GM23248 (cell line): ENCODE results near the gene TRAF4. TPM values are rescaled to one million over a fixed set of nuclear protein-coding genes. Genes with fewer than 3 reads are reported as not detected.
A peak's percentile ranks its signal among the peaks of the same experiment; 100 is the strongest.
"Not testable (repeated sequence)": the region's sequence is repeated elsewhere in the genome, so short reads cannot be mapped to it uniquely, and the experiment has no call there.

Experiments used
- DNase-seq: peaks from one replicate; pipeline ENCODE4 v3.0.0-alpha.2; 2015
- H2AFZ ChIP-seq: fragments of 200-600 bp; sonication (generic); 2 replicates; pipeline ENCODE4 v1.6.1; 2016; ENCODE audit warnings: antibody characterized with exemption
- H3F3A ChIP-seq: fragments of 200-600 bp; sonication (generic); 2 replicates; pipeline ENCODE4 v1.6.1; 2016; ENCODE audit warnings: mild to moderate bottlenecking, antibody characterized with exemption, mixed run types; ENCODE audit not compliant: insufficient read depth
- H3K27ac ChIP-seq: fragments of 200-600 bp; sonication (generic); 2 replicates; pipeline ENCODE4 v1.5.1; 2016; ENCODE audit warnings: mild to moderate bottlenecking
- H3K27me3 ChIP-seq: fragments of 200-600 bp; sonication (generic); replicated peaks from 2 replicates; pipeline ENCODE4 v1.6.1; 2016; ENCODE audit warnings: mild to moderate bottlenecking; ENCODE audit not compliant: insufficient read depth
- H3K36me3 ChIP-seq: fragments of 200-600 bp; sonication (generic); 2 replicates; pipeline ENCODE4 v1.6.1; 2016; ENCODE audit warnings: low read depth, mild to moderate bottlenecking
- H3K4me1 ChIP-seq: fragments of 200-600 bp; sonication (generic); 2 replicates; pipeline ENCODE4 v1.6.1; 2016; ENCODE audit warnings: mild to moderate bottlenecking; ENCODE audit not compliant: insufficient read depth
- H3K4me2 ChIP-seq: fragments of 200-600 bp; sonication (generic); one replicate; pipeline ENCODE4 v1.6.1; 2016; ENCODE audit warnings: mild to moderate bottlenecking; ENCODE audit not compliant: unreplicated experiment
- H3K4me3 ChIP-seq: fragments of 200-600 bp; sonication (generic); 2 replicates; pipeline ENCODE4 v1.5.1; 2016; ENCODE audit warnings: mild to moderate bottlenecking
- H3K79me2 ChIP-seq: fragments of 200-600 bp; sonication (generic); 2 replicates; pipeline ENCODE4 v1.6.1; 2016; ENCODE audit warnings: mild to moderate bottlenecking; ENCODE audit not compliant: insufficient read depth
- H3K9ac ChIP-seq: fragments of 200-600 bp; sonication (generic); 2 replicates; pipeline ENCODE4 v1.6.1; 2016; ENCODE audit warnings: mild to moderate bottlenecking
- H3K9me2 ChIP-seq: fragments of 200-600 bp; sonication (generic); 2 replicates; pipeline ENCODE4 v1.6.1; 2016; ENCODE audit warnings: mixed run types, mild to moderate bottlenecking, moderate library complexity; ENCODE audit not compliant: insufficient read depth
- H3K9me3 ChIP-seq: fragments of 200-600 bp; sonication (generic); one replicate; pipeline ENCODE4 v1.6.1; 2017; ENCODE audit warnings: low read depth
- H4K20me1 ChIP-seq: fragments of 200-600 bp; sonication (generic); 2 replicates; pipeline ENCODE4 v1.6.0; 2016; ENCODE audit not compliant: insufficient read depth
- EZH2 ChIP-seq: fragments of 200-600 bp; sonication (generic); IDR thresholded peaks from 2 replicates; pipeline ENCODE4 v1.6.1; 2018; ENCODE audit warnings: antibody characterized with exemption, mild to moderate bottlenecking; ENCODE audit not compliant: insufficient read depth, poor library complexity, severe bottlenecking
- EZH2phosphoT487 ChIP-seq: fragments of 200-600 bp; sonication (generic); IDR thresholded peaks from 2 replicates; pipeline ENCODE4 v1.6.1; 2018; ENCODE audit warnings: antibody characterized with exemption, moderate library complexity, mild to moderate bottlenecking, low read depth; ENCODE audit not compliant: insufficient read depth
- WGBS, 2 experiments: methylation state at CpG; one replicate each; pipeline ENCODE4 v1.1.6; 2015 to 2017; ENCODE audit warnings: low lambda C conversion rate in 2 of 2, low coverage in 1 of 2; ENCODE audit errors: missing lambda C conversion rate in 2 of 2; 5-methylcytosine and 5-hydroxymethylcytosine counted together
- in situ Hi-C: fragments of 300-500 bp; cut with MboI; formaldehyde crosslinking; loops from 2 replicates; pipeline ENCODE4 v1.15.0; 2020
- polyA plus RNA-seq: library from polyadenylated mRNA; unstranded; fragments of >200 nt; fragmentation: Nextera tagmentation; extraction: Ambion mirVana; gene quantifications from 2 replicates; pipeline ENCODE4 v1.2.1, GENCODE V29; 2016
- total RNA-seq: library from RNA; depleted of rRNA; stranded (reverse); fragments of >200 nt; shearing (Covaris generic); gene quantifications from 2 replicates; pipeline ENCODE4 v1.2.3, GENCODE V29; 2014

Gene TRAF4
- total and polyA plus RNA-seq, 2 experiments from 2014 or later, result 23.5 to 30.3 TPM

DNA sequence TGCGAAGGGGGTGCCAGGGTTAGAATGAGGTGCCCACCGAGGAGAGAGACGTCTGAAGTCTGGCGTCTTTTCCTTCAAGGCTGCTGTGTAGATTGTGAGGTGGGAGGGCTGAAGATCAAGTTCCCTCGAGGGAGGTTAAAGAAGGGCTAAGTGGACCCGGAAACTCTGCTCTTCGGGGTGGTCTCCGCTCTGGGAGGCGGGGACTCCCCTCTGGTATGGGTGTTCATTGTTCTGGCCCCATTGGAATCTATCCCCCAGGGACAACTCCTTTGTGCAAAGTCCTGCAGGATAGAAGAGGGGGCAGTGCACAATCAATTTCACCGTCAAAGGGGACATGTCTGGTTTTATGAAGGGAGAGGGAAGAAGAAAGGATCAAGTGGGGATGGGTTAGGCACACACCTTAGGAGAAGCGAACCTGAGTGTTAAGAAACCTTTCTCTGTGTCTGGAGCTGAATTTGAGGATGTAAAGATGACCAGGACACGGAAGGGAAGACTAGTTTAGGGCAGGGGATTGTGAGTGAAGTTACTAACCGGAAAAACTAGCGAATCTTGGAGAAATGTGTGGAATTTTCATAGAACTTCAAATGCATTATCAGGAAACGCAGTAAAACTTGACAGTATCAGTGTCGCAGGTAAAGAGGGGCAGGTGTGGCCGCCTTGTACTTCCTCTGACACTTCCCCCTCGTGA is 25.3 kb upstream of the TRAF4 start:
- no peaks in the 10 kb centered on the region for H3K9me3 ChIP-seq
- H3K4me2 ChIP-seq, result peak overlapping the region; percentile 93
- H2AFZ ChIP-seq, result peak overlapping the region; percentile 75
- H3K9ac ChIP-seq, result peak overlapping the region; percentile 93
- peaks cover 35% of the 10 kb centered on the region; the same call in 1 of the 2 replicates for H3K36me3 ChIP-seq
- H3F3A ChIP-seq, result peaks cover 34% of the 10 kb centered on the region
- WGBS, 2 experiments, result 10 to 12% methylated on average over 18 of the region's 18 CpGs
- H3K9me2 ChIP-seq, result no peaks in the 10 kb centered on the region
- no peaks in the 10 kb centered on the region for H4K20me1 ChIP-seq
- H3K4me3 ChIP-seq, result peak overlapping the region; percentile 83
- peak overlapping the region; percentile 87 for H3K27ac ChIP-seq
- in situ Hi-C loops, result no loop called here
- TF ChIP-seq EZH2 (no peak), EZH2phosphoT487 (no peak)
- H3K79me2 ChIP-seq, result peaks cover 65% of the 10 kb centered on the region
- no peaks in the 10 kb centered on the region for H3K27me3 ChIP-seq
- peaks cover 30% of the 10 kb centered on the region for H3K4me1 ChIP-seq
- peak; percentile 39 for DNase-seq

DNA sequence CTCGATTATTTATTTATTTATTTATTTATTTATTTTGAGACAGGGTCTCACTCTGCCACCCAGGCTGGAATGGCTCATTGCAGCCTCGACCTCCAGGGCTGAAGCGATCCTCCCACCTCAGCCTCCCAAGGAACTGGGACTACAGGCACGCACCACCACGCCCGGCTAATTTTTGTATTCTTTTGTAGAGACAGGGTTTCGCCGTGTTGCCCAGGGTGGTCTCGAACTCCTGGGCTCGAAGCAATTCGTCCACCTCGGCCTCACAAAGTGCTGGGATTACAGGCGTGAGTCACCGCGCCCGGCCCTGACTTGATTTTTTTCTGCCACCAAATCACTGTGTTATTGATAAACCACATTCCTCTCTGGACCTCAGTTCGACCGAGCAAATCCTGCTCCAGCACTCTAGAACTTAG is 24.8 kb upstream of the TRAF4 start:
- no peak for TF ChIP-seq EZH2phosphoT487
- TF ChIP-seq EZH2, result no peak
- Histone ChIP-seq H3F3A (peaks cover 37% of the 10 kb centered on the region), H3K9ac (peak overlapping the region; percentile 93), H3K9me2 (no peaks in the 10 kb centered on the region), H3K4me3 (peak overlapping the region; percentile 83), H3K79me2 (peaks cover 66% of the 10 kb centered on the region), H4K20me1 (no peaks in the 10 kb centered on the region), H3K27ac (peak overlapping the region; percentile 87), H3K36me3 (peaks cover 36% of the 10 kb centered on the region; the same call in 1 of the 2 replicates), H3K4me2 (peak overlapping the region; percentile 93), H3K4me1 (peaks cover 33% of the 10 kb centered on the region), H3K27me3 (no peaks in the 10 kb centered on the region), H2AFZ (peak overlapping the region; percentile 61), H3K9me3 (no peaks in the 10 kb centered on the region)
- WGBS, 2 experiments, result 10 to 13% methylated on average over 18 of the region's 18 CpGs
- DNase-seq, result no peak
- in situ Hi-C loops, result no loop called here

DNA sequence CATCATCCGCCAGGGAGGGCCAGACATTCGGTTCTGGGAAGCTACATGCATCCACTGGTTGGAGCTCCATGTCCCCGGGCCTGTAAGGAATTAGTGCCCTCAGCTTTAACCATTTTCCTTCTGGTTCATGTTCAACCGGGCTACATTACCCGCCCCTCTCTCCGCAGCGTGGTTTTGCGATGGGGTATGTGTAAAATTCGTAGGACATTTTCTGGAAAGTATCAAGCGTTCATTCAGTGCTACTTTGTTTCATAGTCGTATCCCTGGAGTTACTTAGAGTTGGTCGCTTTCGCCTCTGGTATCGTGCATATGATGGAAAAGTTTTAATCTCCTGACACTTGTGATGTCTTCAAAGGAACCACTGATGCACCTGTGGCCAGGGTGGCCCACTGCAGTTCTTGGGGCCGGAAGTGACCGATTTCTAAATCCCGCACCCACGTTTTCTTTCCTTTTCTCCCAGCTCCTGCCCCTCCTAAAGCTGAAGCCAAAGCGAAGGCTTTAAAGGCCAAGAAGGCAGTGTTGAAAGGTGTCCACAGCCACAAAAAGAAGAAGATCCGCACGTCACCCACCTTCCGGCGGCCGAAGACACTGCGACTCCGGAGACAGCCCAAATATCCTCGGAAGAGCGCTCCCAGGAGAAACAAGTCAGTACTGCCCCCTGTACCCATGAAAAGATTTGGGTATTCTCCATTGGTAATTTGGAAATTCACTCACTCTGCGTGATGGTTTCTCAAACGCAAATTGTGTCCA is 23.4 kb upstream of the TRAF4 start:
- Histone ChIP-seq H3K4me3 (peak overlapping the region; percentile 83), H3K4me1 (peaks cover 47% of the 10 kb centered on the region), H3K27ac (peak overlapping the region; percentile 87), H3K4me2 (peak overlapping the region; percentile 93), H3K27me3 (no peaks in the 10 kb centered on the region), H3K9ac (peak overlapping the region; percentile 93), H3K9me3 (no peaks in the 10 kb centered on the region), H3F3A (peaks cover 51% of the 10 kb centered on the region), H2AFZ (0 out of 2 replicates have a peak overlapping the region, but pooled peaks have one; percentile 12), H3K36me3 (peaks cover 34% of the 10 kb centered on the region; the same call in 1 of the 2 replicates), H4K20me1 (no peaks in the 10 kb centered on the region), H3K79me2 (peaks cover 59% of the 10 kb centered on the region), H3K9me2 (no peaks in the 10 kb centered on the region)
- DNase-seq, result peak; percentile 47
- TF ChIP-seq EZH2phosphoT487 (no peak), EZH2 (no peak)
- in situ Hi-C loops, result no loop called here
- 1 to 3% methylated on average over 30 of the region's 30 CpGs for WGBS, 2 experiments

DNA sequence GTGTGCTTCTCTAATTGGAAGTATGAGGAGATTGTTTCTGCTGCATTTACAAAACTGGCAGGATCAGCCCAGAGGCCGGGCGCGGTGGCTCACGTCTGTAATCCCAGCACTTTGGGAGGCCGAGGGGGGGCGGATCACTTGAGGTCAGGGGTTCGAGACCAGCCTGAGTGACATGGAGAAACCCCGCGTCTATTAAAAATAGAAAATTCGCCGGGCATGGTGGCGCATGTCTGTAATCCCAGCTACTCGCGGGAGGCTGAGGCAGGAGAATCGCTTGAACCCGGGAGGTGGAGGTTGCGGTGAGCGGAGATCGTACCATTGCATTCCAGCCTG is 22.8 kb upstream of the TRAF4 start:
- DNase-seq, H4K20me1 ChIP-seq, H3K9me3 ChIP-seq, H3K27me3 ChIP-seq, in situ Hi-C loops, H3K9me2 ChIP-seq, H2AFZ ChIP-seq: not testable (repeated sequence)
- Histone ChIP-seq H3K9ac (peak overlapping the region; percentile 93), H3K27ac (peak overlapping the region; percentile 87), H3F3A (peaks cover 51% of the 10 kb centered on the region), H3K36me3 (peaks cover 34% of the 10 kb centered on the region; the same call in 1 of the 2 replicates), H3K4me1 (peaks cover 47% of the 10 kb centered on the region), H3K79me2 (peaks cover 54% of the 10 kb centered on the region), H3K4me3 (peak overlapping the region; percentile 83), H3K4me2 (peak overlapping the region; percentile 93)
- 25 to 26% methylated on average over 19 of the region's 19 CpGs for WGBS, 2 experiments
